GM18907 (cell line): Measurements from ENCODE around the gene NLGN1.
"Not testable (repeated sequence)": the region's sequence is repeated elsewhere in the genome, so short reads cannot be mapped to it uniquely, and the experiment has no call there.

ENCODE experiments used
- ATAC-seq: cut with Tn5 transposase; IDR thresholded peaks from one replicate; pipeline ENCODE4 v1.9.1; 2021; ENCODE audit warnings: mild to moderate bottlenecking, moderate library complexity; ENCODE audit not compliant: unreplicated experiment

Gene NLGN1

DNA sequence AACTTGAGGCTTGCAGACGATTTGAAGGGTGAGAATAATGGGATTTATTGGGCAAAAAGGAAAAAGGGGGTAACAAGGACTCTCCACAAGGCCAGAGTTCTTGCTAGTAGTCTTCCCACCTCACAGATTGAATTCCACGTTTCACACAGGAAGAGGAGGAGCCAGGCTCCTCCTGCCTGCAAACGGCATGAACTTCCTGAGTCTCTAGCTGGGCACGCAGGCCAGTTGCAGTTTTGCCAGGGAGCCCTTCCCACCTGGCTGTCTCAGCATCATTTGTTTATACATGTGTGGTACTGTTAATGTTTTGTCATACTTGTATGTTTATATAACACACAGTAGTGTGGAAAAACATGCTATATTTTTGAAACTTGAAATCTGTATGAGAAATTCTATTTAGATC is 155.0 kb downstream of the NLGN1 start:
- ATAC-seq: no peak

DNA sequence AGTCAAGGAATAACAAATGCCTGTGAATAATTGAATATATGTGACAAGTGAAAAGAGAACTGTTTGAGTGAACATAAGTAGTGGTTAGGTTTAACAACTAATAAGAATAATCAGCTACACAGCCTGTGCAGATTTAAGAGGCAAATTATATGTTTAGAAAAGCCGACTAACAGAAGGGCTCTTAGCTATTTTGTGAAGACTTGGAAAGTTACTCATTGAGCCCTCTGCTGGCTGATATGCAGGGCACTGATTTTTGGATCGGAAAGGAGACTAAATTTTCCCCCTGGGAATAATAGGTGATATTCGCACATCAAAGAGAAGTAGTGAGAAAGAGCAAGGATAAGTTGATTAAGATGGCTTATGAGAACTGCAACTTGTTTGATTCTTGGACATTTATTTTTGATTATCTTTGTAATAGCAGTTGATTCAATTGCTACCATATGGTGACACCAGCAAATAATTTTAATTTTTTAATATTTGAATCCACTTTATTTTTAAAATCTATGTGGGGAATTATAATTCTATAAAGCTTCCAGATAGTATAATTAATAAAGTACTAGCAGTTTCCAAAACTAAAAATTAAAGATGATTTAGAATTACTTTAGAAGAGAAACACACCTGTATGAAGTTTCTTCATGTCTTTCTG is 156.2 kb downstream of the NLGN1 start:
- ATAC-seq: peak; percentile 54

DNA sequence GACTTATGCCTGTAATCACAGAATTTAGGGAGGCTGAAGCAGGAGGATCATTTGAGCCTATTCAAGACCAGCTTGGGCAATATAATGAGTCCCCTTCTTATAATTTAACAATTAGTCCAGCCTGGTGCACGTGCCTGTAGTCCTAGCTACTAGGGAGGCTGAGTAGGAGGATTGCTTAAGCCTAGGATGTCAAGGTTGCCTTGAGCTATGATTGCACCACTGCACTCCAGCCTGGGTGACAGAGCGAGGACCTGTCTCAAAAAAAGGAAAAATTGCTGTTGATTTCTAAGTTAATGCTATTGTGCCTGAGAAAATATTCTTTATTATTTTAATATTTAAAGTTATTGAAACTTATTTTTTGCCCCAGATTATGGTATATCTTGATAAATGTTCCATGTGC is 159.0 kb downstream of the NLGN1 start:
- ATAC-seq: no peak

DNA sequence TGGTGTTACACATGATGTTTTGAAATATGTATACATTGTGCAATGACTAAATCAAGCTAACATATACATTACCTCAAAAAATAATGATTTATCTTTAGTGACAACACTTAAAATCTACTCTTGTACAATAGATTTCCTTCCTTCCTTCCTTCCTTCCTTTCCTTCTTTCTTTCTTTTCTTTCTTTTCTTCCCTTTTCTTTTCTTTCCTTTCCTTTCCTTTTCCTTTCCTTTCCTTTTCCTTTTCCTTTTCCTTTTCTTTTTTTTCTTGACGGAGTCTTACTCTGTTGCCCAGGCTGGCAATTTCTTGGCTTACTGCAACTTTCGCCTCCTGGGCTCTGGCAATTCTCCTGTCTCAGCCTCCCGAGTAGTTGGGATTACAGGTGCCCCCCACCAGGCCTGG is 170.5 kb downstream of the NLGN1 start:
- no peak for ATAC-seq

DNA sequence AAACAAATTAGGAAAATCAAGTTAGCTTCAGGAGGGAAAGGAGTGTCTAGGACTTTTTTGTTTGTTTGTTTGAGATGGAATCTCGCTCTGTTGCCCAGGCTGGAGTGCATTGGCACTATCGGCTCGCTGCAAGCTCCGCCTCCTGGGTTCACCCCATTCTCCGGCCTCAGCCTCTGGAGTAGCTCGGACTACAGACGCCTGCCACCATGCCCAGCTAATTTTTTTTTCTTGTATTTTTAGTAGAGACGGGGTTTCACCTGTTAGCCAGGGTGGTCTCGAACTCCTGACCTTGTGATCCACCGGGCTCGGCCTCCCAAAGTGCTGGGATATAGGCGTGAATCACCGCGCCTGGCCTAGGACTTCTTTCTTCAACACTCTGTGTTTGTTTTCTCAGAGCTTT is 171.1 kb downstream of the NLGN1 start:
- no peak for ATAC-seq

DNA sequence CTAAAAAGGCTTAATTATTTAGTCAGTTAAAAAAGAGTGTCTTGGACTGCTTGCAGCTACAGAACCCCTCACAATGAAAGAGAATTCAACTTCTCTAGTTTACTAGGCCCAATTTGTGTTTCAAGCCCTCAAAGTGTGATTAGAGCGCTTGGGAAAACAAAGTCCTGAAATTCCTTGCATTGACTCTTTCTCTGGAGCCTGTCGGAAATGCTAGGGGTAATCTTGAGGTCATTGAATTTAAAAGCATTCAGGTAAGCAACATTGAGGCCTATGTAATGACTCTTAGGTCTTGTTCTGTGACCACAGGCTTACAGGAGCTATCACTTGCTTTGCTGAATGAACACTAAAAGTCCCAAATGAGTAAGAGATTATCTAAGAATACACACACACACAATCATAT is 186.0 kb downstream of the NLGN1 start:
- ATAC-seq: no peak

DNA sequence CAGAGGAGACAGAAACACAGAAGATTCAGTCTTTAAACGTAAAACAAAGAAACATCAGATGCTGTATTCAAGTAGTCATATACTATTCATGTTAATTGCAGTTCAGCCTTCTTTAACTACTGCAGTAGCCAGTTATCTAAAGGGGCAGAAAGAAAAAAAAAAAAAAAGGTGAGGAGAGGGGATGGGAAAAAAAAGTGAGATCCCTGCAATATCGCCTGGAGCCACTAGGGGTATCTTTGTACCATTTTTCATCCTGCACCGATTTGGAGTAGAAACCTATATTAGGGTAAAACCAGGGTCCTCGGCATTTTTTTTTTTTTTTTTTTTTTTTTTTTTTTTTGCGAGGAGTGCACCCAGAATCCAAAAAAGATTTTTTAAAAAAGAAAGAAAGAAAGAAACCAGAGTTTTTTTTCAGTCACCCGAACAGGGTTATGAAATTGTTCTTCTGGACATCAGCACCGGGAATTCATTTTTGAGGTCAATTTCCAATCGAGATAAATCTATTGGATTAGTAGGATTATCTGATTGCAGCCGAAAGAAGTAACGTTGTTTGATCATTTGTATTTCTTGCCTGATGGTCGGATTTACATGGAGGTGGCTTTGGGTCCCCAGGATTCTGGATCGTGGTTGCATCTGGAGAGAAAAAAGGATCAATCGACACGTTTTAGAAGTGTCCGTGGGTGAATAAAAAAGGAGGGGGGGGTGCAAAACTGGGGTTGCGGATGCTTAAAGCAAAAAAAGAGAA is 186.7 kb downstream of the NLGN1 start:
- ATAC-seq: no peak

DNA sequence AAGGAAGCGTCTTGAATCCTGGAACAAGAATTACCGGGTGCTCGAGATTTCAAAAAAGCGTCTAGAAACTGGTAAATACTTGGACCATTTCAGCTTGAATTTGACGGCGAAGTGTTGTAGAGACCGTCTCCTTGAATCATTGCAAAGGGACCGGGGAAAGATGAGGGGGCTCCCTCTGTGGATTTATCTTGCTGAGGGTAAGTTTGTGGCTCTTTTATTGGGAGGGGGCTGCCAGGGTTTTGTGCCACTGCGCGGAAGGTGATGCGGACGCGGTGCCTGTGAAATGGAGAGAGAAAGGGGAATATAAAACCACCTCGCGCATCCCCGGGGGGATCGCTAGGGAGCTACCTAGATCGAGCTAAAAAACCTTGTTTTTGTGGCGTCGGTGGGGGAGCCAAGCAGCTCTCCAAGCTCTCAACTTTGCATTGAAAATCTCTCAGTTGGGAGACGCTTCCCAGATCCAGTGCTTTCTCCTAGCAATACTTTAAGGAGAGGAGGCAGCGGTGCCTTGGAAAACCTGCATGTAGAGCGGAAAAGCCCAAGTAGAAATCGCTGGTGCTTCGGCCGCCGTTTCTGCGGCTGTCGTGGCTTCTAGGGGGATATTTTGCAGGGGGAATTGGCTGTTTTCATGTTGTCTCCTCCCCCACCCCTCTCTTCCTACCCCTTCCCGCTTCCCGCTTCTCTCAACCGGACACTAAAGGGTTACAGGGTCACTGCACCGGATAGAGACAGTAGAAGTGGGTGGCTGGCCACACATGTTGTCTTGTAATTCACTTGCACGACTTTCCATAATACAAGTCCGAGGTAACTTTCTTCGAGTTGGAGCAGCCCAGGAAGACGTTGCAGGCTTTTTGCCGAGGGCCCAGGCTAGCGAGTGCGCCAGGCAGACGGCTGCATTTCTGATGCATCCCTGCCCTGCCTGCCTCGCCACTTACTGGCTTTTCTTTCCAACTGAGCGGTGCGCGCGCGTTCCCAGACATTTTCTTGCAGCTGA is 187.6 kb downstream of the NLGN1 start:
- no peak for ATAC-seq

DNA sequence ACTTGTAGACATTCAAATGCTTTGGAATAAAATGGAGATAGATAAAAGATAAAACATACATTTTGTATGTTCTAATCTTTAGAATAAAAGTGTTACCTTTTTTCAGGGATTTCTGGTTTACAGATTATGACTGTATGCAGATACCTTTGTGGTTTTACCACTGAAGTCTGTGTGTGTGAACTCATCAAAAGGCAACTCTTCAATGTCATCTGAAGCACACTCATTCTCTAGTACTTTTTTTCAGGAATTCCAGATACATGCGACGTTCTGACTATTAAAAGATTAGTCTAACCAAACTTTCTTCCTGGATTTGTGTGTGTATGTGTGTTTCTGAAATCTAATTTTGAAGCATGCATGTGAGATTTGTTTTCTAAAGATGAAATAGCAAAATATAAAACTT is 188.6 kb downstream of the NLGN1 start:
- no peak for ATAC-seq

DNA sequence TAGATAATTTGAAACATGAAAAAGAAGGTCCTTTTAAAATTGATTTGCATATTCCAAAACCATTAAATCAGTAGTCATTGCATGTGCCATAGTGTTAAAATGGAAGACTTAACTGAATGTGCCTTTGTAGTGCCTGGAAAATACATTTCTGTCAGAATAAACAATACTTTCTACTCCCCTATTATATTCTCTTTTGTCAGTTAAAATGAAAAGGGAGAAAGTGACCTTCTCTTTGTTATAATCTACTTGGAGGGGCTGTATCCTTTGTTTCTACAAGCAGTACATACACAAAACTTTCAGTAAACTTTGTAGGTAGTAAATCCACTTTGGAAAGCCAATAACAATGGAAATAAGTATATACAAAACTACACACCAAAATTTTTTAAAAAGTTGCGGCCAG is 189.5 kb downstream of the NLGN1 start:
- no peak for ATAC-seq

DNA sequence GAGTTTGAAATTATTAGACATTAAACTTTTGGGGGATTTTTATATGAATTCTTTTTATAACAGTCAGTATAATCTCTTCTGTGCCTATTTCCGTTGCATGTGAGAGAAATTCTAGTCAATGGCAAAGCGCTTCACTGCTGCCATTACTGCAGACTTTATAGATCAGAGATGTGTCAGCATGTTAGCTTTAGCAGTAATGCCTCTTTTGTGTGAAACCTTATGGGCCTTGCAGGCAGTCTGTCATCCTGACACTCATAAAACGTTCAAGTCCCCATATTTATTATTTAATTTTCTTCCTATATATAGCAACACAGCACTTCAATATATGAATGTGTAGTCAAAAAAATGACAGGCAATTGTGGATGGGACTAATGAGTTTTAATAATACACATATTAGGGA is 191.0 kb downstream of the NLGN1 start:
- ATAC-seq: no peak

DNA sequence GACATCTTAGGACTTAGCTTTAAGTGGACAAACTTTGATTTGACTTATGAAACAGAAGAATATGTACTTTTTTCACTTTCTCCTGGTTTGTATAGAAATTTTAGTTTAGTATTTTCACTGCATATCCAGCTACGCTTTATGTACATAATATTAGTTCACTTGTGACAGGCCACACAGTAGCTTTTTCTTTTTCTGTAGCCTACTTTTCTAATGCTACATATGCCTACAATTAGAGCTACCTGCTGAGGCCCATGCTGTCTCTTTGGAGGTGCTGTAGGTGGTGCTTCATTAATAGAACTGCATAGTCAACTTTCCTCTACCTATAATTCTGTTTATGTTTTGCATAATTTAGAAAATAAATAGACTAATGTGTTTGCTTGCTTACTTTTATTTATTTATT is 191.6 kb downstream of the NLGN1 start:
- no peak for ATAC-seq

DNA sequence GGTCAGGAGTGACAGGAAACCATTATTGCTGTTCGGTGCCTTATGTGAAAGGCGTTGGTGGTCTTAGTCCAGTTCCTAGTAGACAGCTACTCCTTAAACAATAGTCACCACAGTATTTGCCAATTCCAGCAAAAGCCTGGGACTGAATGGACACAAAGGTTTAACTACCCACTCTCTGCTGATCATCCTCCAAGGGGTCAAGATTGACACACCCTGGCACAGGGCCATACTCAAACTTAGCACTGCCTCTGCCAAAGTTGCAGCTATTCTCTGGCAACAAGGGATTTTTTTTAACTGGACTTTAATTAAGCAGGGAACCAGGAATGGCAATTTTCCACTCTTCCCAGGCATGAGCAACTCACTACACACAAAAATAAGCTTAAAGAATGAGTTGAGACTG is 193.9 kb downstream of the NLGN1 start:
- ATAC-seq: no peak

DNA sequence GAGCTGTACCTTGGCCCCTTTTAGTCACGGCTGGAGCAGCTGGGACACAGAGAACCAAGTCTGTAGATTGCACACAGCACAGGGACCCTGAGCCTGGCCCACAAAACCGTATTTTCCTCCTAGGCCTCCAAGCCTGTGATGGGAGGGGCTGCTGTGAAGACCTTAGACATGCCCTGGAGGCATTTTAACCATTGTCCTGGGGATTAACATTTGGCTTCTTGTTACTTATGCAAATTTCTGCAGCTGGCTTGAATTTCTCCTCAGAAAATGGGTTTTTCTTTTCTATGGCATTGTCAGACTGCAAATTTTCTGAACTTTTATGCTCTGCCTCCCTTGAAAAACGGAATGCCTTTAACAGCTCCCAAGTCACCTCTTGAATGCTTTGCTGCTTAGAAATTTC is 197.3 kb downstream of the NLGN1 start:
- ATAC-seq: not testable (repeated sequence)

DNA sequence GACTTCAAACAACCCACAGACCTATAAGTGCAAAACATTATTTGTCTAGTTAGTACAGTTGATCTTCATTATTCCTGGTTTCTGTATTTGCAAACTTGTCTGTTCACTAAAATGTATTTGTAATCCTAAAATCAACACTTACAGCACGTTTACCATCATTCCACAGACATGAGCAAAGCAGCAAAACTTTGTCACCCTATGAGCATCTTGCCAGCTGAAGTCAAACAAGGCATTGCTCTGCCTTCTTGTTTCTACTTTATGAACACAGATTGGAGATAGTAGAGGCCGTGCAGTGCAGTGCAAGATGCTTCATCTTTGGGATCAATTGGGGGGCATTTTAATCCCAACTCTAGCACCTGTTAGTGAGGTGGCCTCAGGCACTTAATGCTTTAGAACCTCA is 202.1 kb downstream of the NLGN1 start:
- ATAC-seq: no peak

DNA sequence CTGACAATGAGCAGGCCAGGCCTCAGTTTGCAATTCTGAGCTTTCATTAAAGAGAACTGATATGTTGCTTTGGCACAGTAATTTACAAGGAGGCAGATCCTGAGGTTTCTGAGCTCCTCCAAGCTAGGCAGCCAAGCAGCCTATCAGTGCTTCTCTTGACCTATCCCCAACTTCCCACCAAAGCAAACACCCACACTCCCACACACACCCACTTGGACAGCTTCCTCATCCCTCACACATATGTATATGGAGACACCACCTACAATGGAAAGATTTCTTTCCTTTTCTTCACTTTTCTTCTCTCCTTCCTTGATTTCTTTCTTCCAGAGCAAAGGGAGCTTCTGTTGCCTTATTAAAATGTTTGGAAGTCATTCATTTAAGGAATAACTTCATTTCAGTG is 217.0 kb downstream of the NLGN1 start:
- ATAC-seq: no peak

DNA sequence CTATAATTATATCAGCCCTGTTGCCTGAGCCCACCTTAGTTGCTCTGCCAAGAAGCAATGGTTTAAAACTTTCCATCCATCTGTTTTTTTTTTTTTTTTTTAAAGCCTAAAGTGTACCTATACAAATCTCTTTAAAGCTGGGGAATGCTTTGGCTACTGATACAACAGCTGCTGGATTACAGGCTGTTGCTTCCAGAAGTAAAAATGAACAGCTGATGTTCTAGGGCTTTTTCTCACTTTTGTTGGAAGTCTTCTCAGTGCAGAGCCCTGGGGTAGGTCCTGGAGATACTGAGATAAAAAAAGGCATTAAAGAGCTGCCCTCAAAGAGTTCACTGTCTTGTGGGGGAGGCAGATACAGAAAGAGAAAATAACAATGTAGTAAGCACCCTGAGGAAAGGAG is 218.1 kb downstream of the NLGN1 start:
- no peak for ATAC-seq

DNA sequence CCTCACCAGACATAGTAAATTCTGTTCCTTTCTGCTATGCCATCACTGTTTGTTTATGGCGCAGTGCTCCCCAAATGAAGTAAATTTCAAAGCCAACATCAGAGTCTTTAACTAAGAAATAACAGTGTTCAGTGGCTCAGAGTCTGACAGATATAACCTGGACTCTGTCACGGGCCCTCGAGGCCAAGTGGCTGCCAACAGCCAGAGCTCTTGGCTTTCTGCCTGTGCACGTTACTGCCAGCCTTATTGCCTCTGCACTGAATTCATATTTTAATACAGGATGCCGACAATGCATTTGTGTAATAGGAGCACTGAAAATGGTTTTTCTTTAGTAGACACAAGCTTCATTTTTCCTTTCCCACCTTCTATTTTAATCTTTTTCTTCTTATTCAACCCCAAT is 219.9 kb downstream of the NLGN1 start:
- ATAC-seq: no peak

DNA sequence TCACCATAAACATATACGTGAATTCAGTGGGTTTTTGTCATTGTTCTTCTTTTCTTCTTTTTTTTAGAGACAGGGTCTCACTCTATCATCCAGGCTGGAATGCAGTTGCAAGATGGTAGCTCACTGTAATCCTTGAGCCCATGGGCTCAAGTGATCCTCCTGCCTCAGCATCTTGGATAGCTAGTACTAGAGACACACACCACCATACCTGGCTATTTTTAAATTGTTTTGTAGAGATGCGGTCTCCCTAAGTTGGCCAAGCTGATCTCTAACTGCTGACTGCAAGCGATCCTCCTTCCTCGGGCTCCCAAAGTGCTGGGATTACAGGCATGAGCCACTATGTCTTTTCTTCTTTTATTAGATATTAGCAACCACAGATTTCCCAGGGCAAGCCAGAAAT is 220.6 kb downstream of the NLGN1 start:
- ATAC-seq: no peak

DNA sequence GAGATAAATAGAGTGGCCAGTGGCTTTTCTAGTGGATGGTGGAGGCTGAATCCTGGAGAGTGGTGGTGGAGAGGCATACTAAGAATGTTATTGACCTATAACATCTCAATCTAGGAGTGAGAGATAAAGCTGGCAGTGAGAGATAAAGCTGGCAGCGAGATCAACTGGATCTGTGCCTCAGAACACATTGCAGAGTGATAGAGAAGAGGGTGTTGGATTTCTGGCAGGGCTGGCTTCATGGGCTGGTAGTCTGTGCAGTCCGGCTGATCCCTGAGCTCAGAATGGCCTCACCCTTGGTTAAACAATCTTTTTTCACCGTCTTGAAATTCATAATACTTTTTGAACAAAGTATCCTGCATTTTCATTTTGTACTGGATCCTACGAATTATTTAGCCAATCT is 221.2 kb downstream of the NLGN1 start:
- no peak for ATAC-seq

DNA sequence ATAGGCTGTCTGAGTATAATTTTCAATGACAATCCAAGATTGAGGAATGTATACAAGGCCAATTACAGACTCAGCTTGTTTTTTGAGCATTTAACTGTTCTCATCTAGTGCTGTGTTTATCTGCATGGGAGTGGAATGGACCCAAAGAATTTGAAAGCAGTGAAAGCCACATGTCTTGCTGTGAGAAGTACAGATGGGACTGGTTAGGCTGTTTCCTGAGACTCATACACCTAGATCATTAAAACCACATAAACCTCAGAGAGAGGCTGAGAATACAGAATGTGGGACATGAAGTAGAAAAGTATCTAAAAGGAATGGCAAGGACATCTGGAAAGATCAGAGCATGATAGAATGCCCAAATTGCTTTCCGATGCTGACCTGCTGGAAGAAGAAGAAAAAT is 224.6 kb downstream of the NLGN1 start:
- no peak for ATAC-seq

DNA sequence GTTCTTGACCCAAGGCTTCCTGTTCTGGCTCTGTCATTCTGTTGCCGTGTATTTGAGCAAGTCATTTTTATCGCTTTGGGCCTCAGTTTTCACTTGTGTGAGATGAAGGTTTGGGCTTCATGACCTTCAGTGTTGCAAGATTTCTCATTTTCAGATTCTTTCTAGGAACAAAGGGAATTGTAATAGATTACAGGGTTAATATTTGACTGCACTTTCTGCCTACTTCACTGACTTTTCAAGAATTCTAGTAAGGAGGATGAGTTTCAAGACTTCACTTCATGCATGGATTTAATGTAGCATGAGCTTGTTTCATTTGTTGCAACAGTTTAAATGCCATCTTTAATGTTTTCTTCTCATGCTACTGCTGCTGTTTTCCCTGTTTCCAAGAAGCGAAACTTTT is 226.5 kb downstream of the NLGN1 start:
- no peak for ATAC-seq
